Measurements from ENCODE around the gene KCNK4. TPM values are rescaled to one million over a fixed set of nuclear protein-coding genes. Genes with fewer than 3 reads are reported as not detected.
"Not testable (repeated sequence)": the region's sequence is repeated elsewhere in the genome, so short reads cannot be mapped to it uniquely, and the experiment has no call there.

Gene KCNK4
- total RNA-seq, 4 donors from 2014 or later: 0.61 to 0.76 TPM; not detected in 2

DNA sequence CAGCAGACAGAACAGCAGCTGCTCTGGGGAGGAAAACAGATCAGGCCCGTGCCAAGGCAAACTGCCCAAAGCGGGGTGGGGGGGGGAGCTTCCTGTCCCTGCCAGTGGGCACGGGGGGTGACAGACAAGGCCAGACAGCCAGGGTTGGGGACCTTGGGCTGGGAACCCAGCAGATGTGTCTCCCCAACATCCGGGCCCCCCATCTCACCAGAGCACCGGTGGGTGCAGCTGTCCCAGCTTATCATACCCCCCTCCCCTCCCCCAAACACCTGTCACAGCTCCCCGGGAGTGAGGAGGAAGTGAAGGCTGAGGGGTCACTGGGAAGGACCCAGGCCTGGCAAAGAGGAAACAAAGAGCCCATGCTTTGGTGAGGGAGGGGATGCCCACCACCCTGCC lies 45.7 kb upstream of the KCNK4 start:
- H3K4me1 ChIP-seq: peaks cover 0 to 14% of the 10 kb centered on the region in 2 donors
- DNase-seq: peak in 1 of 2 donors; percentile 60
- TF ChIP-seq, protein P1, sequence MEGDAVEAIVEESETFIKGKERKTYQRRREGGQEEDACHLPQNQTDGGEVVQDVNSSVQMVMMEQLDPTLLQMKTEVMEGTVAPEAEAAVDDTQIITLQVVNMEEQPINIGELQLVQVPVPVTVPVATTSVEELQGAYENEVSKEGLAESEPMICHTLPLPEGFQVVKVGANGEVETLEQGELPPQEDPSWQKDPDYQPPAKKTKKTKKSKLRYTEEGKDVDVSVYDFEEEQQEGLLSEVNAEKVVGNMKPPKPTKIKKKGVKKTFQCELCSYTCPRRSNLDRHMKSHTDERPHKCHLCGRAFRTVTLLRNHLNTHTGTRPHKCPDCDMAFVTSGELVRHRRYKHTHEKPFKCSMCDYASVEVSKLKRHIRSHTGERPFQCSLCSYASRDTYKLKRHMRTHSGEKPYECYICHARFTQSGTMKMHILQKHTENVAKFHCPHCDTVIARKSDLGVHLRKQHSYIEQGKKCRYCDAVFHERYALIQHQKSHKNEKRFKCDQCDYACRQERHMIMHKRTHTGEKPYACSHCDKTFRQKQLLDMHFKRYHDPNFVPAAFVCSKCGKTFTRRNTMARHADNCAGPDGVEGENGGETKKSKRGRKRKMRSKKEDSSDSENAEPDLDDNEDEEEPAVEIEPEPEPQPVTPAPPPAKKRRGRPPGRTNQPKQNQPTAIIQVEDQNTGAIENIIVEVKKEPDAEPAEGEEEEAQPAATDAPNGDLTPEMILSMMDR (IDR thresholded peaks at IDR 0.05): no peak
- no peak for TF ChIP-seq POLR2A (IDR thresholded peaks at IDR 0.05)
- no peaks in the 10 kb centered on the region for H3K27me3 ChIP-seq
- H3K36me3 ChIP-seq: no peaks in the 10 kb centered on the region
- no peaks in the 10 kb centered on the region for H3K9me3 ChIP-seq
- H3K4me3 ChIP-seq: peak overlapping the region; percentile 52 to 60
- peak overlapping the region; percentile 79 to 80 for H3K27ac ChIP-seq
- intact Hi-C loops (cut with DNase I; ENCODE audit: low total_unique reads): no loop called here

DNA sequence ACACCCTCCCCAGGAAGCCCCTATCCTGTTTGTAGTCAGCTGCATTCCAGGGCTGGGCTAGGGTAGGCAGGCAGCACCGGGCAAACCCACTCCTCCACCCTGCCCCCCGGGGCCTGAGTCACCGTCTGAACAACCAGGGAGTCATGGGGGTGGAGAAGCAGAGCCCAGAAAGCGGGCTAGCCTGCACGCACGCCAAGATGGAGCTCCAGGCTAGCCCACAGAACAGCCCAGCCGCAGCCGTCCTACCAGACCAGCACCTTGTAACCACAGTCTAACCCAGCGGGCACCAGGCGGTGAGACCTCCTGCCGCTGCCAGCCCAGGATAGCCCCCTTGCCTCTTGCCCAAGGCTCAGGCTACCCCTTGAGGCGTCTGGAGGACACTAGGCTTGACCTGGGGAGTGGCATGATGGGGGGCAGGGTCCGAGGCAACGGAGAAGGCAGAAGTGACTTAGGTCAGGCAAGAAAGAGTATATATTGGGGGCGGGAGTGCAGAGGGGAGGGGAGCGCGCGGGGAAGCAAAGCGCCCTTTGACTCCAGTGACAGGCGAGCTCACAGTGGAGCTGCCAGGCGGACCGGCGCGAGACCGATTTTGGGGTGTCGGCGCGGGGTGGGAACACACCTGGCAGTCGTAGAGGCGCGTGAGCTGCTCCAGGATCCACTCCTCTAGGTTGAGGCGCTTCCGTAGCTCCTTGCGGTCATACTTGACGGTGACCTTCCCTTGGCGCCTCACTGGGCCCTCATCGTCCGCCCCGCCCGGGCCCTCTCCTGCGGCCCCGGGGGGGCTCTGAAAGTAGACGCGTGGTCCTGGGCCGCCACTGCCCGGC lies 45.1 kb upstream of the KCNK4 start:
- H3K4me3 ChIP-seq: peak overlapping the region; percentile 52 to 60
- no peaks in the 10 kb centered on the region for H3K36me3 ChIP-seq
- H3K4me1 ChIP-seq: peaks cover 0 to 17% of the 10 kb centered on the region in 2 donors
- no peaks in the 10 kb centered on the region for H3K9me3 ChIP-seq
- H3K27me3 ChIP-seq: no peaks in the 10 kb centered on the region
- DNase-seq: peak; percentile 73 to 75
- H3K27ac ChIP-seq: peak overlapping the region; percentile 79 to 80
- intact Hi-C loops (cut with DNase I; ENCODE audit: low total_unique reads): no loop called here
- TF ChIP-seq, protein P1 (IDR thresholded peaks at IDR 0.05): no peak
- no peak for TF ChIP-seq POLR2A (IDR thresholded peaks at IDR 0.05)

DNA sequence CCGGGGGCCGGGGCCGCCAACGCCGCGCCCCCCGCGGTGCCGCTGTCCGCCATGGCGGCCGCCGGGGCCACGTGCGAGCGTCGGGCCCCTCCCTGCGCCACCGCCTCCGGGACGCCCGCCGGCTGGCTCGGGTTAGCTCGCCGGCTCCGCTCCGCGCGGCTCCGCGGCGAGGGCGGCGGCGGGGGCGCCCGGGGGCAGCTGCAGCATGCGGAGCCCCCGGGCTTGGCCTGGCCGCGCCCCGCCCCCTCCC lies 44.6 kb upstream of the KCNK4 start:
- H3K9me3 ChIP-seq; H3K27me3 ChIP-seq; intact Hi-C loops (cut with DNase I; ENCODE audit: low total_unique reads); DNase-seq; H3K36me3 ChIP-seq: not testable (repeated sequence)
- peak overlapping the region; percentile 52 to 60 for H3K4me3 ChIP-seq
- peaks cover 0 to 18% of the 10 kb centered on the region in 2 donors for H3K4me1 ChIP-seq
- peak overlapping the region; percentile 79 to 80 for H3K27ac ChIP-seq

DNA sequence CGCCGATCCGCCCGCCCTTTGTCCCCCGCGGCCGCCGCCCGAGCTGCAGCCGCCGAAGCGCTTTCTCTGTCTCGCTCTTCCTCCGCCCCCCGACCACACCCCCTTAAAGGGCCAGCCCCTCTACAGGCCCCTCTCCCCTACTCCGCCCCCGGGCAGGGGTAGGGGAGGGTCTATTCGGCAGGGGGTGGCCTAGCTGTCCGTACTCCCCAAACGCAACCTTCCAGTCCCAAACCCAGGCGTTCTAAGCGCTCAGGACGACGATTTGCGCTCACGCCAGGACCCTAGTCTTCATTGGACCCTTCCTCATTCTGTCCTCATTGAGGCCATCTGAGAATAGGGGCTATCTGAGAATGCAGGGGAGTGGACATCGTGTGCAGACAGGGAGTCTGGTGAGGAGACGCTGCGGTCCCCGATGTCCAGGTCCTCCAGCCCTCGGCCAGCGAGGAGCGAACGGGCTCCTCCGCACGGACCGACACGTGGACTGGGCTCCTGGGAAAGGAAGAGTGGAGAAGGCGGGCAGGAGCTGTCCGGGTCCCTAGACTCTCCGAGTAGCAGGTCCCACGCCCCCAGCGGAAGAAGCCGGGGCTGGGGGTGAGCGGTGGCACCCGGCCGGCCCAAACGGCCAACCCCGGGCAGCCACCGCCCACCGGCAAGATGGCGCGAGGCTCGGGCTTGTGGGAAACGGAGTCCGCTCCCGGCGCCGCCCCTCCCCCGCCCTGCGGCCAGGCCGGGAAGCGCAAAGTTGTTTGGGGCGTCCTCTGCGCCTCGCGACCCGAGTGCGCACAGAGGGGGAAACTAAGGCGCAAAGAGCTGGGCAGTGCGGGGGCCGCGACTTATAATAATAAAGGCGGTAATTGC lies 44.0 kb upstream of the KCNK4 start, which contains the start of gene PPP1R14B:
Gene PPP1R14B, minus strand, starts transcription at position 73 of the 858 bp plus-strand sequence. CDS start 270 bp downstream, outside the sequence.
- H3K9me3 ChIP-seq: no peaks in the 10 kb centered on the region
- peak in 1 of 2 donors; percentile 52 for TF ChIP-seq POLR2A (IDR thresholded peaks at IDR 0.05)
- TF ChIP-seq, protein P1 (IDR thresholded peaks at IDR 0.05): peak; percentile 12 to 46 (median 17)
- H3K4me3 ChIP-seq: peak within 1 kb of the TSS; percentile 52 to 60
- no peaks in the 10 kb centered on the region for H3K36me3 ChIP-seq
- intact Hi-C loops (cut with DNase I; ENCODE audit: low total_unique reads): no loop called here
- no peaks in the 10 kb centered on the region for H3K27me3 ChIP-seq
- peak; percentile 81 to 87 for DNase-seq
- peak within 1 kb of the TSS; percentile 79 to 85 for H3K27ac ChIP-seq
- H3K4me1 ChIP-seq: peaks cover 0 to 17% of the 10 kb centered on the region in 2 donors

DNA sequence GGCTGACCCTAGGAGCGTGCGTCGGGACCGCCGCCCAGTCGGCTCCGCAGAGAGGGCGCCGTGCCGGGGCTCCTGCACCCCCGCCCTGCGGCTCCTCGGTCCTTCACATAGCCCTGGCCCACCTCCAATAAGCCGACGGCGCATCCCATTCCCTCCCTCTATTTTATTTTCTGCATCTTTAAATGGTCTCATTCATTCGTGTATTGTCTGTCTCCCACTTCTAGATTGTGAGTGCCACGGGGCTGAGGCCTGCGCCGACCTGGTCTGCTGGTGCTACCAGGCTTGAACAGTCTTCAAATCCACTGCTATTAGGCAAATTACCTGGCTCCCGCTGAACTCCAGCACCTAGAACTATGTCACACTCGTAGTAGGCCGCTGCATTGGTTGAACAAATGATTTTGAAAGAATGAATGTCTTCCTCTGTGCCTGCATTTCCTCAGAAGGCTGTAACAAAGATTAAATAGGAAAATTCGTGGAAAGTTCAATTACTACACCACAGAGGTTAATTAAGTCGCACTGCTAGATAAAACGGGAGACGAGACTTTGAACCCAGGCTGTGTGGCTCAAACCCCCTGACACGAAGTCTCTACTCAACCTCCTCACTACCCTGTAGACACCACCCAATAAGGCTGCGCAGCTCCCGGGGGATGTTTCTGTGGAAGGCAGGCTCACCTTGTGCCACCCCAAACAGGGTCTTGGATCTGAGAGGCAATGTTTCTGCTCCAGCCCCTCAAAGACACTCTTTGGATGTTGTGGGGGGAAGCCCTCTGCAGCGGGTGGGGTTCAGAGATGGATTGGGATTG lies 43.2 kb upstream of the KCNK4 start:
- no peak for DNase-seq
- H3K27ac ChIP-seq: peak overlapping the region; percentile 79 to 85
- H3K4me1 ChIP-seq: peaks cover 0 to 16% of the 10 kb centered on the region in 2 donors
- H3K27me3 ChIP-seq: no peaks in the 10 kb centered on the region
- H3K4me3 ChIP-seq: peak overlapping the region; percentile 52 to 60
- intact Hi-C loops (cut with DNase I; ENCODE audit: low total_unique reads): no loop called here
- no peak for TF ChIP-seq POLR2A (IDR thresholded peaks at IDR 0.05)
- TF ChIP-seq, protein P1 (IDR thresholded peaks at IDR 0.05): no peak
- H3K36me3 ChIP-seq: no peaks in the 10 kb centered on the region
- no peaks in the 10 kb centered on the region for H3K9me3 ChIP-seq
